Spleen (tissue), 7 donors: ENCODE measurements around the gene GFER.

ENCODE experiments used
- CTCF ChIP-seq, 11 experiments: fragments of 200-600 bp in 7 of 11; fragments of 450-650 bp in 4 of 11; sonication (generic) in 4 of 11; IDR thresholded peaks in 8 of 11; conservative IDR thresholded peaks in 3 of 11; 1 replicate in 7 of 11; 2 replicates in 4 of 11; pipeline versions ENCODE4 v1.4.0 to v1.8.0; 2016 to 2021; ENCODE audit warnings: antibody characterized with exemption in 11 of 11, inconsistent platforms in 4 of 11, mild to moderate bottlenecking in 1 of 11
- POLR2A ChIP-seq, 3 donors: fragments of 450-650 bp; IDR thresholded peaks; one replicate each; pipeline ENCODE4 v1.5.1; 2017; ENCODE audit warnings: antibody characterized with exemption in 3 of 3, mild to moderate bottlenecking in 1 of 3
- POLR2AphosphoS5 ChIP-seq, 3 donors: sonication (generic); formaldehyde crosslinking; IDR thresholded peaks; one replicate each; pipeline ENCODE4 v1.5.1; 2017; ENCODE audit warnings: antibody characterized with exemption in 3 of 3
- donor health status: DM: no; HTN: no; CAD: no; lungs with moderate emphysema.
- donor health status: DM: no; HTN: no; CAD: no.
- donor health status: DM: no; HTN: no; CAD: no.

GRCh38 chr16:2025878-2026460, 42.0 kb downstream of the GFER start:
- TF ChIP-seq CTCF (IDR thresholded peaks at IDR 0.05 in 8 of 11, conservative IDR thresholded peaks at IDR 0.05 in 3 of 11) (no peak), POLR2A (IDR thresholded peaks at IDR 0.05) (no peak), POLR2AphosphoS5 (IDR thresholded peaks at IDR 0.05) (no peak)
